ENCODE data around the gene TCEA3. TPM values are rescaled to one million over a fixed set of nuclear protein-coding genes. Genes with fewer than 3 reads are reported as not detected.

TCEA3 gene
- total RNA-seq, 3 donors from 2014 or later: 8.5 to 38.0 (median 31.2) TPM

DNA sequence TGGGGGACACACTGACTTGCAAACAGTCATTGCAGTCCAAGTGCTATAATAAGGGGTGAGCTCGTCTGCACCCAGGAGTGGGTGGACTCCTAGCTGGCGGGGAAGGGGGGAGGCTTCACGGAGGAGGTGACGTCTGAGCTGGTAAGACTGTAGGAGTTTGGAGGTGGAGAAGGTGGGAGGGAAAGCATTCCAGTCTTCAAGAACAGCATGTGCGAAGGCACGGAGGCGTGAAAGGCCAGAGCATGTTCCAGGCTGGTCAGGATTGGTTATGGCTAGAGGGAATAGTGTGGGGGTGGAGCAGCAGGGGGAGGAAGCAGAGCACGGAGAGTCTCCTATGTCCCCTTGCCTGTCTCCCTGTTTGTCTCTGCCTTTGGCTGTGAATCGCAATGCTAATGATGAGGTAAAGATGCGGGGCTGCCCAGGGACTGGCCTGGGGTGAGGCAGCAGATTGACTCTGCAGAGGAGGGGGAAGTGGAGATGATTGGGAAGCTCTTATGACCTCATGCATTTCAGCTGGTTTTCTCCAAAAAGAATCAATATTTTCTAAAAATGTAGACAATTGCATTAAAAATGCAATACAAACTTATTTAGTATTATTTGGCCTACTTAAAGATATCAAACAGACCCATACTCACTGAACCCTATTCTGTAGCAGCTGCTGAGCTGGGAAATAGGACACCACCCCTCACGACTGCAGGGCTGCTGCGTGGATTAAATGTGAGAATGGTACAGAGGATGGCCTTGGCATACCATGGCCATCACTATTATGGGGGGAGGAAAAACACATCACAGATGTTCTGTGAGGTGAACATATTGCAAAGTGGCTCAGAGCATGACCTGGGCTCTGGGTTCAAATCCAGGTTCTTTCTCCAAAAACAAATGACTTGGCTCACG lies 52.3 kb downstream of the TCEA3 start:
- intact Hi-C loops (cut with DNase I; ENCODE audit: low total_unique reads): loop anchor here (1.0 kb wide), 1 partner anchor 24 kb away; no protein-coding TSS in a partner anchor
- no peaks in the 10 kb centered on the region for H3K9me3 ChIP-seq
- peak overlapping the region; percentile 89 to 96 for H3K27ac ChIP-seq
- no peaks in the 10 kb centered on the region for H3K27me3 ChIP-seq
- TF ChIP-seq POLR2A (IDR thresholded peaks at IDR 0.05): no peak
- H3K4me3 ChIP-seq: no peak overlapping the region
- H3K4me1 ChIP-seq: peaks cover 10 to 23% of the 10 kb centered on the region in 2 donors
- H3K36me3 ChIP-seq: no peaks in the 10 kb centered on the region
- no peak for DNase-seq (ENCODE audit: low spot score in 2 of 2)

DNA sequence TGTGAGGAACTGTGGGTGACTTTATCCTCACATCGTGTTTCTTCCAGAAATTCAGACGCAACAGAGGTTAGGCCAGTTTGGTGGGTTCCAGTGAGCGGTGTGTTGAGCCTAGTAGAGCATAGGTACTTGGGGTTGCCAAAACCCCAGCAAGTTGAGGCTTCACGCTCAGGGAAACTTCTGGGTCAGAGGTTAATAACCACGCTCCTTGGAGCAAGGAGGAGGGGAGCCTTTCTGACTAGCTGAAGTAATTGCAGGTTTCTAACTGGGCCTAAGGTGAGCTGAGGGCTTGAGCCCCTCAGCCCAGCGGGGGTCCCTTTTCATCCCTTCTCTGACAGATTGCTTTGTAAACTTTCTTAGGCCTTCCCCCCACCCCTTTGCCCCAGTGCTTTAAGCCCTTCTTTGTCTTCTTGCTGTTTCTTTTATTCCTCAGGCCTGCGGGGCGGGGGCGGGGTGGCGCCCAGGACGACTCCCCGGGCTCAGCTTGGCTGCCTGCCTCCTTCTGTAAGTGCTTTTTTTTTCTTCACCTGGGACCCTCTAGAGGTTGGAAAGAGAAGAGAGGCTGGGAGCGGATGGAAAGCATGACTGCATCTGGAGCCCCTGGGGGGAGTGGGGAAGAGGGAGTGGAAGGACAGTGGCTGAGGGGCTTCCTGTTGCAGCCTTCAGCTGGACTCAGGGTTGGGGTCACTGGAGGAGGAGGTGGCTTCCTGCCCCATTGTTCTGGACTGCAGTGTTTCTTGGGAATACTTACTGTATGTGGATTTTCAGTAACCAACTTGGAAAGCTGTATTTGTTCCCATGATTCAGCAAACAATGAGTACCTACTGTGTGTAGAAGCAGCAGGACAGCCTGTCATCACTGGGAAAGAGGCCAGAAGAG lies 53.6 kb downstream of the TCEA3 start:
- intact Hi-C loops (cut with DNase I; ENCODE audit: low total_unique reads): loop anchor here (1.0 kb wide), 1 partner anchor 23 kb away; no protein-coding TSS in a partner anchor
- no peak for DNase-seq (ENCODE audit: low spot score in 2 of 2)
- Histone ChIP-seq H3K27ac (peak overlapping the region; percentile 89 to 96), H3K4me3 (peak overlapping the region in 2 of 3 donors; percentile 79 to 90), H3K4me1 (peaks cover 10 to 29% of the 10 kb centered on the region in 2 donors), H3K9me3 (no peaks in the 10 kb centered on the region), H3K36me3 (no peaks in the 10 kb centered on the region), H3K27me3 (no peaks in the 10 kb centered on the region)
- TF ChIP-seq, protein P1, sequence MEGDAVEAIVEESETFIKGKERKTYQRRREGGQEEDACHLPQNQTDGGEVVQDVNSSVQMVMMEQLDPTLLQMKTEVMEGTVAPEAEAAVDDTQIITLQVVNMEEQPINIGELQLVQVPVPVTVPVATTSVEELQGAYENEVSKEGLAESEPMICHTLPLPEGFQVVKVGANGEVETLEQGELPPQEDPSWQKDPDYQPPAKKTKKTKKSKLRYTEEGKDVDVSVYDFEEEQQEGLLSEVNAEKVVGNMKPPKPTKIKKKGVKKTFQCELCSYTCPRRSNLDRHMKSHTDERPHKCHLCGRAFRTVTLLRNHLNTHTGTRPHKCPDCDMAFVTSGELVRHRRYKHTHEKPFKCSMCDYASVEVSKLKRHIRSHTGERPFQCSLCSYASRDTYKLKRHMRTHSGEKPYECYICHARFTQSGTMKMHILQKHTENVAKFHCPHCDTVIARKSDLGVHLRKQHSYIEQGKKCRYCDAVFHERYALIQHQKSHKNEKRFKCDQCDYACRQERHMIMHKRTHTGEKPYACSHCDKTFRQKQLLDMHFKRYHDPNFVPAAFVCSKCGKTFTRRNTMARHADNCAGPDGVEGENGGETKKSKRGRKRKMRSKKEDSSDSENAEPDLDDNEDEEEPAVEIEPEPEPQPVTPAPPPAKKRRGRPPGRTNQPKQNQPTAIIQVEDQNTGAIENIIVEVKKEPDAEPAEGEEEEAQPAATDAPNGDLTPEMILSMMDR (IDR thresholded peaks at IDR 0.05): no peak
- TF ChIP-seq POLR2AphosphoS5 (IDR thresholded peaks at IDR 0.05): peak in 2 of 3 donors; percentile 29 to 35

DNA sequence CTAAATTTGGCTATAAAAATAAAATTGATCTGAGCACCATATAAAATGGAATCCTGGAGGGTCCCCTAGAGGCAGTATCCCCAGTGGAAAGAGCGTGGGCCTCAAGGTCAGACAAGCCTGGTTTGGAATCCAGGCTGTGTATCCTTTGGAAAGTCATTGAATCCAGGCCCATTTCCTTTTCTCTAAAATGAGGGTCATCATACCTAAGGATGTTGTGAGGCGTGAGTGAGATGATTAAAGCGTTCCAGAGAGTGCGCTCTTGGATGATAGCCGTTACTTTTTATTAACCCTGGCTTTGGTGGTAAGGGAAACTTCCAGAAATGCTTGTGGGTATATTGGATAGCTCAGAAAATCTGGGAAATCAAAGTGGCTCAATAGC lies 54.2 kb downstream of the TCEA3 start:
- peak overlapping the region; percentile 89 to 96 for H3K27ac ChIP-seq
- no peak for TF ChIP-seq POLR2A (IDR thresholded peaks at IDR 0.05)
- TF ChIP-seq, protein P1 (IDR thresholded peaks at IDR 0.05): no peak
- TF ChIP-seq POLR2AphosphoS5 (IDR thresholded peaks at IDR 0.05): no peak
- H3K9me3 ChIP-seq: no peaks in the 10 kb centered on the region
- H3K4me3 ChIP-seq: peak overlapping the region; percentile 79 to 90 (median 79)
- H3K36me3 ChIP-seq: no peaks in the 10 kb centered on the region
- no peak for DNase-seq (ENCODE audit: low spot score in 2 of 2)
- H3K27me3 ChIP-seq: no peaks in the 10 kb centered on the region
- intact Hi-C loops (cut with DNase I; ENCODE audit: low total_unique reads): no loop called here
- peaks cover 10 to 29% of the 10 kb centered on the region in 2 donors for H3K4me1 ChIP-seq

DNA sequence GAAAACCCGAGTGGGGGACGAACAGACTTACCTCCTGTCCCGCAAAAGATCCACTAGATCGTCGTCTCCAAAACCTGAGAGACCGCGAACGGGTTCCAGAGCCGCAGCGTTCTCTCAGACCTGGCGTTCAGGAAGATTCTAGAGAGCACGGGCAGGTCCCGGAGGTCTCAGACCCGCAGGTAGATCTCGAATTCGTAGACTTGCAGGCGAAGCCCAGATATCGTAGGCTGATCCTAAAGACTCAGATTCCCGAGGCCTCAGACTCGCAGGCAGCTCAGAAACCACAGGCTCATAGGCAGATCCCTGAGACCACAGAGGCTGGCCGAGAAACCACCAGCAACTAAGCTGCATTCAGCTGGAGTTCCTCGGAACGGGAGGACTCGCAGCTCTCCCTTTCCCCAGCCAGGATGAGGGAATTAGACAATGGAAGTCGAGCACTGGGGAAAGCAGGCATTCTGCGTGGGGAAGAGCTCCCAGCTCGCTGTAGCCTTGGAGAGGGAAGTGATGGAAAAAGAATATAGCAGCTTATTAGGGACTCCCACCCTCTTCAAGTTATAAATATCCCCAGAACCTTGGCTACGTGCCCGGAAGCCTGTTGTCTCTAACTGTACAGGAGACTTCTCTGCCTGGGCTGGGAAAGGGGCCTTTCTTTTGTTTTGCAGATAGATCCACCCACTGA lies 55.1 kb downstream of the TCEA3 start, which contains the start of gene ZNF436:
ZNF436 (minus strand) TSS at position 502 of the 679 bp plus-strand sequence. CDS start 1,831 bp downstream, outside the sequence.
- intact Hi-C loops (cut with DNase I; ENCODE audit: low total_unique reads): no loop called here
- peak in 1 of 3 donors; percentile 20 for TF ChIP-seq POLR2AphosphoS5 (IDR thresholded peaks at IDR 0.05)
- no peak for TF ChIP-seq POLR2A (IDR thresholded peaks at IDR 0.05)
- H3K4me1 ChIP-seq: peaks cover 10 to 29% of the 10 kb centered on the region in 2 donors
- H3K4me3 ChIP-seq: peak within 1 kb of the TSS; percentile 79 to 90 (median 79)
- H3K36me3 ChIP-seq: no peaks in the 10 kb centered on the region
- peak; percentile 70 to 71 for DNase-seq (ENCODE audit: low spot score in 2 of 2)
- H3K9me3 ChIP-seq: peaks cover 4 to 6% of the 10 kb centered on the region in 2 donors
- H3K27me3 ChIP-seq: no peaks in the 10 kb centered on the region
- H3K27ac ChIP-seq: peak within 1 kb of the TSS; percentile 89 to 96

DNA sequence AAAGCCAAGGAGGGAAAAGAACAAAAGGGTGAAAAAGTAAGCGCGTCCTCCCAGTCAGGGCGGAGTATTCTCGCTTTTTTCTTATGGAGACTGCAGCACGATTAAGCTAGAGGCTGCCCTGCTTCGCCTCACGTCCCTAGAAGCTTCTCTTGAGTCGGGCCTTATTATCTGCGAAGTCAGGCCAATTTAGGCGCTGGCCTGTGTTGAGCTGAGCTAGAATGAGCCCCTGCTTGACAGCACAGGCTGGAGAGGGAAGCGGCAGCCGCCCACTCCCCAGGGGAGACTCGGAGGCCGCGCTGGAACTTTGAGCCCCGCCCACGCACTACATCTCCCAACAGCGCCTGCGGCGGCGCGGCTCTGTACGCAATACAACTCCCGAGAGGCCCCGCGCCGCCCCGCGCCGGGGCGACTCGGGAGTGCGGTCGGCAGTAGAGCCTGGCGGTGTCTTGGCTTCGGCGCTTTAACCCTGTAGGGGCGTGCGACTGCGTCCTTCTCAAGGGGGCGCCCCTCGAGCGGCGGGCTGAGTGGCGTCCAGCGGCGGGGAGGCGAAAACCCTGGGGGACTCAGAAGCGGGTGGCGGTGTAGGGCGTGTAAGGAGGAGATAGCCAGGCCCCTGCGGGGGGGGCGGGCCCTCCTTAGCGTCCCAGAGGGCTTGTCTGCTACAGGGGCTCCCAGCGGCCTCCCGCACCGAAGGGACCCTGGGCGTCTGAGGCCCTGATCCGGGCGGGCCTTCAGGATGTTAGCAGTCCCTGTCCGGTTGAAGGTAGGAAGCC lies 55.8 kb downstream of the TCEA3 start:
- H3K27me3 ChIP-seq: no peaks in the 10 kb centered on the region
- intact Hi-C loops (cut with DNase I; ENCODE audit: low total_unique reads): no loop called here
- H3K27ac ChIP-seq: peak overlapping the region; percentile 89 to 96
- TF ChIP-seq, protein P1 (IDR thresholded peaks at IDR 0.05): no peak
- TF ChIP-seq POLR2A (IDR thresholded peaks at IDR 0.05): peak; percentile 92
- peak; percentile 78 to 88 (median 80) for TF ChIP-seq POLR2AphosphoS5 (IDR thresholded peaks at IDR 0.05)
- H3K4me3 ChIP-seq: peak overlapping the region; percentile 79 to 90 (median 79)
- H3K9me3 ChIP-seq: peaks cover 9 to 11% of the 10 kb centered on the region in 2 donors
- no peaks in the 10 kb centered on the region for H3K36me3 ChIP-seq
- H3K4me1 ChIP-seq: peaks cover 10 to 29% of the 10 kb centered on the region in 2 donors
- peak; percentile 89 to 90 for DNase-seq (ENCODE audit: low spot score in 2 of 2)

All from breast epithelium (tissue), 4 donors.